ENCODE results near the gene DUS1L. TPM values are rescaled to one million over a fixed set of nuclear protein-coding genes. Genes with fewer than 3 reads are reported as not detected.

Gene DUS1L
- polyA plus RNA-seq, 1 of the 3 experiments (the other 2 are of a cell fraction), result 163 TPM

GRCh38 chr17:82085031-82085861, 19.6 kb upstream of the DUS1L start:
- no peaks in the 10 kb centered on the region for H4K20me1 ChIP-seq (ENCODE audit: insufficient read depth)
- ChIA-PET CTCF (interaction anchor here (0.7 to 2.2 kb wide), 2 partner anchors 13 to 55 kb away, joined by 4 to 8 read pairs; partner anchors contain the start of gene FASN), POLR2A (interaction anchor here (1.2 kb wide), 1 partner anchor 10 kb away, joined by 3 read pairs; no protein-coding TSS in a partner anchor)
- no peak overlapping the region for H3K9ac ChIP-seq
- no peaks in the 10 kb centered on the region for H3K4me1 ChIP-seq (ENCODE audit: control insufficient read depth in 1 of 2, insufficient read depth in 2 of 2, low read depth in 1 of 2, low read length in 1 of 2)
- H3K27ac ChIP-seq (ENCODE audit: low read depth in 2 of 2, low read length in 1 of 2), result no peak overlapping the region
- no peak overlapping the region for H2AFZ ChIP-seq (ENCODE audit: low read depth)
- no peaks in the 10 kb centered on the region for H3F3A ChIP-seq (replicated peaks; ENCODE audit: insufficient read depth)
- no peaks in the 10 kb centered on the region for H3K79me2 ChIP-seq (ENCODE audit: insufficient read depth)
- H3K9me2 ChIP-seq, result no peaks in the 10 kb centered on the region
- H3K27me3 ChIP-seq (ENCODE audit: insufficient read depth), result no peaks in the 10 kb centered on the region
- no peaks in the 10 kb centered on the region for H3K9me3 ChIP-seq
- no peak for DNase-seq
- H3K4me3 ChIP-seq (ENCODE audit: low read depth in 2 of 2, low read length in 1 of 2), result no peak overlapping the region
- H3K4me2 ChIP-seq, result no peak overlapping the region
- TF ChIP-seq EP300 (IDR thresholded peaks at IDR 0.05; ENCODE audit: borderline replicate concordance in 1 of 2, low read depth in 1 of 2, low read length in 1 of 2), result no peak
- no peak for TF ChIP-seq CTCF (IDR thresholded peaks at IDR 0.05)
- TF ChIP-seq EZH2phosphoT487 (IDR thresholded peaks at IDR 0.05; ENCODE audit: borderline replicate concordance, low read depth), result no peak
- TF ChIP-seq RXRA (IDR thresholded peaks at IDR 0.05; ENCODE audit: borderline replicate concordance, low read depth), result no peak
- TF ChIP-seq TCF12 (IDR thresholded peaks at IDR 0.05), result no peak
- WGBS (ENCODE audit: low lambda C conversion rate), result 92% methylated on average over 38 of the region's 49 CpGs
- H3K36me3 ChIP-seq (replicated peaks in 1 of 2; ENCODE audit: control insufficient read depth in 1 of 2, insufficient read depth in 2 of 2, low read length in 1 of 2), result peaks cover 24 to 98% of the 10 kb centered on the region in 2 experiments

- no peaks in the 10 kb centered on the region for H4K20me1 ChIP-seq (ENCODE audit: insufficient read depth)
- H3K27me3 ChIP-seq (ENCODE audit: insufficient read depth), result no peaks in the 10 kb centered on the region
- H2AFZ ChIP-seq (ENCODE audit: low read depth), result no peak overlapping the region
- H3K79me2 ChIP-seq (ENCODE audit: insufficient read depth), result no peaks in the 10 kb centered on the region
- 96% methylated on average over 28 of the region's 31 CpGs for WGBS (ENCODE audit: low lambda C conversion rate)
- peaks cover 3% of the 10 kb centered on the region for H3F3A ChIP-seq (replicated peaks; ENCODE audit: insufficient read depth)
- no peak overlapping the region for H3K27ac ChIP-seq (ENCODE audit: low read depth in 2 of 2, low read length in 1 of 2)
- no peaks in the 10 kb centered on the region for H3K4me1 ChIP-seq (ENCODE audit: control insufficient read depth in 1 of 2, insufficient read depth in 2 of 2, low read depth in 1 of 2, low read length in 1 of 2)
- DNase-seq, result no peak
- peaks cover 21 to 97% of the 10 kb centered on the region in 2 experiments for H3K36me3 ChIP-seq (replicated peaks in 1 of 2; ENCODE audit: control insufficient read depth in 1 of 2, insufficient read depth in 2 of 2, low read length in 1 of 2)
- H3K9me3 ChIP-seq, result no peaks in the 10 kb centered on the region
- no peaks in the 10 kb centered on the region for H3K9me2 ChIP-seq
- H3K4me2 ChIP-seq, result no peak overlapping the region
- H3K9ac ChIP-seq, result no peak overlapping the region
- H3K4me3 ChIP-seq (ENCODE audit: low read depth in 2 of 2, low read length in 1 of 2), result no peak overlapping the region
- TF ChIP-seq RCOR1 (IDR thresholded peaks at IDR 0.05; ENCODE audit: low read length), result no peak
- no peak for TF ChIP-seq MXI1 (IDR thresholded peaks at IDR 0.05; ENCODE audit: low read depth, low read length)
- TF ChIP-seq FOXM1 (IDR thresholded peaks at IDR 0.05; ENCODE audit: low read depth), result no peak
- no peak for TF ChIP-seq RAD21 (IDR thresholded peaks at IDR 0.05; ENCODE audit: low read length)
- TF ChIP-seq ZBTB33 (IDR thresholded peaks at IDR 0.05; ENCODE audit: borderline replicate concordance, low read depth), result no peak
- no peak for TF ChIP-seq TCF12 (IDR thresholded peaks at IDR 0.05)
- no peak for TF ChIP-seq TEAD4 (IDR thresholded peaks at IDR 0.05; ENCODE audit: borderline replicate concordance, insufficient read depth)
- ChIA-PET POLR2A (no interaction called here), CTCF (interaction anchor here (2.2 kb wide), 1 partner anchor 54 kb away, joined by 8 read pairs; no protein-coding TSS in a partner anchor)
Observed at GRCh38 chr17:82084373-82085030, 18.9 kb upstream of the DUS1L start.
